IMR-90 (cell line): ENCODE data around the gene PRKCE. TPM values are rescaled to one million over a fixed set of nuclear protein-coding genes. Genes with fewer than 3 reads are reported as not detected.

ENCODE experiments used
- ATAC-seq: fragments of 200-7000 bp; cut with Tn5 transposase; 2 replicates; pipeline ENCODE4 v1.9.1; 2020; ENCODE audit warnings: low read depth, mild to moderate bottlenecking, moderate library complexity
- BruUV-seq: library from RNA; stranded (reverse); fragments of 400-500 nt; replicated peaks from 2 replicates; lab custom pipeline; 2021; lab: Mats Ljungman, UMichigan
- CTCF ChIA-PET: fragments of 300-600 bp; formaldehyde crosslinking; extraction: SDS; loops from one replicate; lab custom pipeline; 2021; ENCODE audit warnings: antibody characterized with exemption; lab: Yijun Ruan, JAX
- POLR2A ChIA-PET: fragments of 300-600 bp; sonication (Branson Sonifier 250); formaldehyde crosslinking; loops from one replicate; lab custom pipeline; 2022; ENCODE audit warnings: antibody characterized with exemption; ENCODE audit not compliant: unreplicated experiment; lab: Charles Lee
- DNase-seq: peaks from one replicate; pipeline ENCODE4 v3.0.0; 2013
- H2AFZ ChIP-seq: replicated peaks from 2 replicates; pipeline ENCODE3; 2013; ENCODE audit warnings: low read length, mild to moderate bottlenecking; ENCODE audit not compliant: poor library complexity
- H2AK5ac ChIP-seq: 2 replicates; pipeline ENCODE4 v1.6.1; 2013; ENCODE audit warnings: low read depth, low read length, inconsistent platforms
- H2AK9ac ChIP-seq: replicated peaks from 2 replicates; pipeline ENCODE3; 2013; ENCODE audit warnings: mild to moderate bottlenecking, low read depth, low read length, moderate library complexity; ENCODE audit not compliant: poor library complexity
- H2BK120ac ChIP-seq: 2 replicates; pipeline ENCODE4 v1.6.1; 2013; ENCODE audit warnings: low read depth, low read length, inconsistent platforms
- H2BK15ac ChIP-seq: 3 replicates; pipeline ENCODE4 v1.6.1; 2013; ENCODE audit warnings: low read depth, low read length, inconsistent platforms
- H2BK20ac ChIP-seq: 2 replicates; pipeline ENCODE4 v1.6.1; 2013; ENCODE audit warnings: low read depth, mild to moderate bottlenecking, inconsistent platforms, low read length, moderate library complexity
- H2BK5ac ChIP-seq: 2 replicates; pipeline ENCODE4 v1.6.1; 2013; ENCODE audit warnings: mild to moderate bottlenecking, low read depth, low read length, inconsistent platforms; ENCODE audit not compliant: poor library complexity, severe bottlenecking
- H3K14ac ChIP-seq: replicated peaks from 2 replicates; pipeline ENCODE4 v1.6.1; 2013; ENCODE audit warnings: low read depth, low read length, inconsistent platforms
- H3K18ac ChIP-seq: 2 replicates; pipeline ENCODE4 v1.6.1; 2013; ENCODE audit warnings: low read depth, low read length, control low read depth
- H3K23ac ChIP-seq: 2 replicates; pipeline ENCODE4 v1.6.1; 2013; ENCODE audit warnings: low read depth, low read length, inconsistent platforms
- H3K27ac ChIP-seq: 2 replicates; pipeline ENCODE4 v1.5.1; 2013; ENCODE audit warnings: mild to moderate bottlenecking, control low read depth, low read length; ENCODE audit not compliant: insufficient read depth
- H3K27me3 ChIP-seq: 2 replicates; pipeline ENCODE4 v1.6.1; 2013; ENCODE audit warnings: low read length; ENCODE audit not compliant: control insufficient read depth, insufficient read depth
- H3K36me3 ChIP-seq: 2 replicates; pipeline ENCODE4 v1.6.1; 2013; ENCODE audit warnings: low read length, mixed read lengths; ENCODE audit not compliant: control insufficient read depth, insufficient read depth
- H3K4ac ChIP-seq: 2 replicates; pipeline ENCODE4 v1.6.1; 2013; ENCODE audit warnings: low read depth, low read length, inconsistent platforms
- H3K4me1 ChIP-seq: 2 replicates; pipeline ENCODE4 v1.6.1; 2013; ENCODE audit warnings: low read length, mixed read lengths; ENCODE audit not compliant: control insufficient read depth, insufficient read depth
- H3K4me2 ChIP-seq: 2 replicates; pipeline ENCODE4 v1.6.1; 2013; ENCODE audit warnings: low read depth, mild to moderate bottlenecking, control low read depth, low read length, moderate library complexity
- H3K4me3 ChIP-seq: 2 replicates; pipeline ENCODE4 v1.5.1; 2013; ENCODE audit warnings: low read depth, mild to moderate bottlenecking, control low read depth, low read length, moderate library complexity; ENCODE audit not compliant: insufficient read depth
- H3K56ac ChIP-seq: 2 replicates; pipeline ENCODE4 v1.6.1; 2013; ENCODE audit warnings: low read length, inconsistent platforms; ENCODE audit not compliant: insufficient read depth; ENCODE audit errors: extremely low read depth
- H3K79me1 ChIP-seq, 2 experiments: 2 replicates each; pipeline ENCODE4 v1.6.1; 2013; ENCODE audit warnings: low read length in 2 of 2, inconsistent platforms in 1 of 2, low read depth in 1 of 2
- H3K9ac ChIP-seq: 2 replicates; pipeline ENCODE4 v1.6.1; 2013; ENCODE audit warnings: low read depth, low read length, control low read depth
- H3K9me1 ChIP-seq: 2 replicates; pipeline ENCODE4 v1.6.1; 2013; ENCODE audit warnings: low read length, inconsistent platforms; ENCODE audit not compliant: insufficient read depth
- H3K9me3 ChIP-seq: 2 replicates; pipeline ENCODE4 v1.6.1; 2013; ENCODE audit warnings: low read length; ENCODE audit not compliant: control insufficient read depth, insufficient read depth
- H4K20me1 ChIP-seq: 2 replicates; pipeline ENCODE4 v1.6.1; 2013; ENCODE audit warnings: low read length, inconsistent platforms; ENCODE audit not compliant: insufficient read depth
- H4K5ac ChIP-seq: 2 replicates; pipeline ENCODE4 v1.6.1; 2013; ENCODE audit warnings: mild to moderate bottlenecking, low read depth, low read length, control low read depth
- H4K8ac ChIP-seq, 2 experiments: 2 replicates each; pipeline ENCODE4 v1.6.1; 2013; ENCODE audit warnings: low read depth in 2 of 2, low read length in 2 of 2, control low read depth in 1 of 2, inconsistent platforms in 1 of 2
- H4K91ac ChIP-seq: 2 replicates; pipeline ENCODE4 v1.6.1; 2013; ENCODE audit warnings: low read depth, low read length, inconsistent platforms; ENCODE audit not compliant: insufficient read depth
- BHLHE40 ChIP-seq: fragments of 150-350 bp; IDR thresholded peaks from 2 replicates; pipeline ENCODE4 v1.6.1; 2016; ENCODE audit warnings: mild to moderate bottlenecking, low read depth, low read length
- CEBPB ChIP-seq: IDR thresholded peaks from 2 replicates; pipeline ENCODE4 v1.6.1; 2012; ENCODE audit warnings: low read depth, low read length, improper control_type of control experiment
- CHD1 ChIP-seq: IDR thresholded peaks from 2 replicates; pipeline ENCODE4 v1.6.1; 2012; ENCODE audit warnings: low read depth, low read length, improper control_type of control experiment
- ELK1 ChIP-seq: fragments of 150-350 bp; IDR thresholded peaks from 2 replicates; pipeline ENCODE4 v1.6.1; 2016; ENCODE audit warnings: low read depth, mild to moderate bottlenecking, low read length, moderate library complexity, borderline replicate concordance
- FOS ChIP-seq: fragments of 150-350 bp; IDR thresholded peaks from 2 replicates; pipeline ENCODE4 v1.6.1; 2016; ENCODE audit warnings: low read depth, low read length
- MAFK ChIP-seq: IDR thresholded peaks from 2 replicates; pipeline ENCODE4 v1.6.1; 2012; ENCODE audit warnings: low read depth, low read length, improper control_type of control experiment
- MAZ ChIP-seq: IDR thresholded peaks from 2 replicates; pipeline ENCODE4 v1.6.1; 2012; ENCODE audit warnings: low read depth, mild to moderate bottlenecking, low read length, improper control_type of control experiment, moderate library complexity, borderline replicate concordance
- MXI1 ChIP-seq: IDR thresholded peaks from 2 replicates; pipeline ENCODE4 v1.6.1; 2012; ENCODE audit warnings: low read depth, mild to moderate bottlenecking, low read length, moderate library complexity, borderline replicate concordance
- POLR2A ChIP-seq: IDR thresholded peaks from 2 replicates; pipeline ENCODE4 v1.6.1; 2012; ENCODE audit warnings: mild to moderate bottlenecking, low read depth, low read length
- RAD21 ChIP-seq: IDR thresholded peaks from 2 replicates; pipeline ENCODE4 v1.6.1; 2012; ENCODE audit warnings: low read length, improper control_type of control experiment
- RCOR1 ChIP-seq: IDR thresholded peaks from 2 replicates; pipeline ENCODE4 v1.6.1; 2012; ENCODE audit warnings: mild to moderate bottlenecking, low read length, improper control_type of control experiment; ENCODE audit not compliant: insufficient replicate concordance
- RFX5 ChIP-seq: IDR thresholded peaks from 2 replicates; pipeline ENCODE4 v1.8.0; 2012; ENCODE audit warnings: low read depth, mild to moderate bottlenecking, low read length, moderate library complexity
- SMC3 ChIP-seq: fragments of 150-350 bp; IDR thresholded peaks from 2 replicates; pipeline ENCODE4 v1.6.1; 2016; ENCODE audit warnings: low read depth, mild to moderate bottlenecking, antibody characterized with exemption, low read length, moderate library complexity
- USF2 ChIP-seq: fragments of 150-350 bp; IDR thresholded peaks from 2 replicates; pipeline ENCODE4 v1.6.1; 2017; ENCODE audit warnings: mild to moderate bottlenecking, antibody characterized with exemption, low read length, low read depth
- WGBS, 2 experiments: methylation state at CpG; one replicate each; pipeline versions ENCODE4 v1.1.5 to v1.1.7; 2013; ENCODE audit warnings: missing lambda C conversion rate in 2 of 2; ENCODE audit not compliant: insufficient read length in 1 of 2; ENCODE audit errors: extremely low coverage in 2 of 2; 5-methylcytosine and 5-hydroxymethylcytosine counted together
- dilution Hi-C: fragments of 300-500 bp; cut with HindIII; formaldehyde crosslinking; loops from one replicate; pipeline ENCODE4 v1.14.3; 2018; ENCODE audit warnings: low sequenced_read_pairs; ENCODE audit not compliant: unreplicated experiment
- in situ Hi-C: fragments of 300-500 bp; cut with MboI; formaldehyde crosslinking; loops from 3 replicates; pipeline ENCODE4 v1.14.3; 2019; ENCODE audit warnings: low sequenced_read_pairs, inconsistent platforms, mixed read lengths
- intact Hi-C: fragments of 100-400 bp; cut with micrococcal nuclease; formaldehyde crosslinking; loops from 2 replicates; pipeline ENCODE4 v1.10.0; 2022
- polyA plus RNA-seq, 3 experiments: library from polyadenylated mRNA; depleted of rRNA; stranded (reverse); fragments of >200 nt; gene quantifications; 2 replicates each; pipeline ENCODE4 v1.2.3, GENCODE V29; 2012; ENCODE audit warnings: low replicate concordance in 1 of 3
- total RNA-seq: library from RNA; depleted of rRNA; stranded (reverse); fragments of >200 nt; gene quantifications from 2 replicates; pipeline ENCODE4 v1.2.3, GENCODE V29; 2012

PRKCE gene
- total and polyA plus RNA-seq, 2 of the 4 experiments (the other 2 are of a cell fraction), result 8.1 to 32.4 TPM

GRCh38 chr2:45825001-45825651, 173.7 kb downstream of the PRKCE start:
- H3K9me1 ChIP-seq, result peaks cover 7% of the 10 kb centered on the region
- peaks cover 9% of the 10 kb centered on the region for H3K4me1 ChIP-seq
- H3K27me3 ChIP-seq, result no peaks in the 10 kb centered on the region
- no peak overlapping the region for H3K9ac ChIP-seq
- H2BK20ac ChIP-seq, result no peak overlapping the region
- H3K27ac ChIP-seq, result no peak overlapping the region
- H3K56ac ChIP-seq, result no peak overlapping the region
- intact Hi-C loops (no loop called here), dilution Hi-C loops (no loop called here), in situ Hi-C loops (no loop called here)
- H4K8ac ChIP-seq, result no peak overlapping the region
- no peak overlapping the region for H2BK15ac ChIP-seq
- H4K20me1 ChIP-seq, result peaks cover 10% of the 10 kb centered on the region
- TF ChIP-seq RAD21, result no peak
- TF ChIP-seq USF2, result no peak
- TF ChIP-seq CHD1, result no peak
- no peak for TF ChIP-seq MXI1
- no peak for TF ChIP-seq RCOR1
- TF ChIP-seq POLR2A, result no peak
- no peak for TF ChIP-seq ELK1
- no peak for TF ChIP-seq BHLHE40
- TF ChIP-seq FOS, result no peak
- no peak for TF ChIP-seq CEBPB
- no peak for TF ChIP-seq MAFK
- TF ChIP-seq SMC3, result no peak
- TF ChIP-seq RFX5, result no peak
- no peak for TF ChIP-seq MAZ
- ChIA-PET CTCF (no interaction called here), POLR2A (no interaction called here)
- no peak overlapping the region; the same call in 1 of the 2 replicates for H4K5ac ChIP-seq
- no peak overlapping the region for H3K18ac ChIP-seq
- H3K9me3 ChIP-seq, result no peaks in the 10 kb centered on the region
- no TSS peak for BruUV-seq
- no peak overlapping the region for H3K4ac ChIP-seq
- no peaks in the 10 kb centered on the region for H3K36me3 ChIP-seq
- no peak overlapping the region for H2BK120ac ChIP-seq
- no peak overlapping the region for H3K4me2 ChIP-seq
- 90% methylated on average over 2 of the region's 6 CpGs; no CpG with 5 or more reads in 1 of the 2 experiments for whole genome bisulfite sequencing, 2 experiments
- no peak overlapping the region for H2AK9ac ChIP-seq
- no peak overlapping the region for H2BK5ac ChIP-seq
- DNase-seq (no peak), ATAC-seq (no peak)
- no peak overlapping the region for H2AFZ ChIP-seq
- H4K91ac ChIP-seq, result no peak overlapping the region
- peaks cover 4 to 17% of the 10 kb centered on the region in 2 experiments; a peak in 1 of 4 replicates for H3K79me1 ChIP-seq
- H2AK5ac ChIP-seq, result no peak overlapping the region
- no peak overlapping the region for H3K4me3 ChIP-seq
- H3K14ac ChIP-seq, result no peak overlapping the region
- H3K23ac ChIP-seq, result no peak overlapping the region
